ENCODE results near the gene CLNK. TPM values are rescaled to one million over a fixed set of nuclear protein-coding genes. Genes with fewer than 3 reads are reported as not detected.

The CLNK gene
- total RNA-seq, 1 donor from 2014 or later, result not detected

GRCh38 chr4:10608501-10609219 lies 75.9 kb downstream of the CLNK start:
- DNase-seq, result no peak

- no peak for DNase-seq
Observed at GRCh38 chr4:10607206-10607605, 77.4 kb downstream of the CLNK start.

- no peak for DNase-seq
Observed at GRCh38 chr4:10606483-10607155, 77.9 kb downstream of the CLNK start.

- no peak for DNase-seq
Observed at GRCh38 chr4:10605746-10606482, 78.7 kb downstream of the CLNK start.

- DNase-seq, result no peak
Observed at GRCh38 chr4:10605031-10605430, 79.5 kb downstream of the CLNK start.

GRCh38 chr4:10599574-10599973 lies 85.0 kb downstream of the CLNK start:
- DNase-seq, result no peak

- DNase-seq, result no peak
Observed at GRCh38 chr4:10598829-10599228, 85.7 kb downstream of the CLNK start.

- no peak for DNase-seq
Observed at GRCh38 chr4:10596586-10597290, 87.8 kb downstream of the CLNK start.

- no peak for DNase-seq
Observed at GRCh38 chr4:10593130-10593529, 91.4 kb downstream of the CLNK start.

GRCh38 chr4:10590896-10591295 lies 93.7 kb downstream of the CLNK start:
- no peak for DNase-seq

GRCh38 chr4:10589799-10590198 lies 94.8 kb downstream of the CLNK start:
- DNase-seq, result peak; percentile 27

- DNase-seq, result peak; percentile 13
Observed at GRCh38 chr4:10589321-10589720, 95.2 kb downstream of the CLNK start.

GRCh38 chr4:10587697-10588096 lies 96.9 kb downstream of the CLNK start:
- DNase-seq, result no peak

GRCh38 chr4:10587296-10587695 lies 97.3 kb downstream of the CLNK start:
- no peak for DNase-seq

GRCh38 chr4:10584042-10584441 lies 100.5 kb downstream of the CLNK start:
- DNase-seq, result peak; percentile 50

GRCh38 chr4:10582951-10583350 lies 101.6 kb downstream of the CLNK start:
- no peak for DNase-seq

GRCh38 chr4:10582059-10582686 lies 102.4 kb downstream of the CLNK start:
- peak; percentile 67 for DNase-seq

- DNase-seq, result no peak
Observed at GRCh38 chr4:10581022-10581421, 103.5 kb downstream of the CLNK start.

- no peak for DNase-seq
Observed at GRCh38 chr4:10579648-10580047, 104.9 kb downstream of the CLNK start.

- DNase-seq, result peak; percentile 26
Observed at GRCh38 chr4:10577508-10578426, 106.8 kb downstream of the CLNK start.

GRCh38 chr4:10577018-10577417 lies 107.5 kb downstream of the CLNK start:
- DNase-seq, result no peak
